Fibroblast of lung (primary cell): ENCODE measurements around the gene NEU3. TPM values are rescaled to one million over a fixed set of nuclear protein-coding genes. Genes with fewer than 3 reads are reported as not detected.
"Not testable (repeated sequence)": the region's sequence is repeated elsewhere in the genome, so short reads cannot be mapped to it uniquely, and the experiment has no call there.

Experiments
- DNase-seq, 2 donors: peaks; one replicate each; pipeline versions ENCODE4 v3.0.0 to v3.0.0-alpha.2; 2010; ENCODE audit warnings: low read depth in 2 of 2
- H2AFZ ChIP-seq: 2 replicates; pipeline ENCODE4 v1.5.1; 2012; ENCODE audit warnings: low read length, control low read depth, inconsistent platforms
- H3K27ac ChIP-seq: 2 replicates; pipeline ENCODE4 v1.5.1; 2011; ENCODE audit warnings: low read length, control low read depth; ENCODE audit not compliant: insufficient read depth
- H3K27me3 ChIP-seq: 2 replicates; pipeline ENCODE4 v1.5.1; 2011; ENCODE audit warnings: mild to moderate bottlenecking, low read length; ENCODE audit not compliant: control insufficient read depth, insufficient read depth
- H3K36me3 ChIP-seq: 2 replicates; pipeline ENCODE4 v1.5.1; 2011; ENCODE audit warnings: low read length; ENCODE audit not compliant: control insufficient read depth, insufficient read depth
- H3K4me1 ChIP-seq: 2 replicates; pipeline ENCODE4 v1.5.1; 2011; ENCODE audit warnings: low read length; ENCODE audit not compliant: control insufficient read depth, insufficient read depth; ENCODE audit errors: extremely low read depth
- H3K4me2 ChIP-seq: 2 replicates; pipeline ENCODE4 v1.5.1; 2011; ENCODE audit warnings: low read length, control low read depth; ENCODE audit not compliant: insufficient read depth; ENCODE audit errors: extremely low read depth
- H3K4me3 ChIP-seq, 4 experiments: fragments of 200-600 bp in 1 of 4; sonication (generic) in 1 of 4; replicated peaks in 1 of 4; 2 replicates each; pipeline ENCODE4 v1.5.1; 2011 to 2016; ENCODE audit warnings: low read length in 4 of 4, low read depth in 3 of 4, mild to moderate bottlenecking in 3 of 4, control low read depth in 2 of 4, inconsistent platforms in 1 of 4, mixed read lengths in 1 of 4; ENCODE audit not compliant: insufficient read depth in 1 of 4; ENCODE audit errors: control extremely low read depth in 1 of 4
- H3K79me2 ChIP-seq: 2 replicates; pipeline ENCODE4 v1.5.1; 2012; ENCODE audit warnings: mild to moderate bottlenecking, low read length, inconsistent platforms; ENCODE audit not compliant: control insufficient read depth, insufficient read depth
- H3K9ac ChIP-seq: 2 replicates; pipeline ENCODE4 v1.5.1; 2011; ENCODE audit warnings: mild to moderate bottlenecking, low read length, control low read depth; ENCODE audit not compliant: insufficient read depth
- H3K9me3 ChIP-seq: 2 replicates; pipeline ENCODE4 v1.5.1; 2012; ENCODE audit warnings: low read depth, low read length; ENCODE audit not compliant: control insufficient read depth, insufficient read depth
- H4K20me1 ChIP-seq: 2 replicates; pipeline ENCODE4 v1.5.1; 2011; ENCODE audit warnings: low read length; ENCODE audit not compliant: control insufficient read depth, insufficient read depth; ENCODE audit errors: extremely low read depth
- CTCF ChIP-seq, 2 donors: IDR thresholded peaks in 1 of 2; conservative IDR thresholded peaks in 1 of 2; 1 replicate in 1 of 2; 2 replicates in 1 of 2; pipeline ENCODE4 v1.5.1; 2011 to 2012; ENCODE audit warnings: low read length in 2 of 2, control low read depth in 1 of 2, inconsistent platforms in 1 of 2, low read depth in 1 of 2, mild to moderate bottlenecking in 1 of 2
- EZH2 ChIP-seq: IDR thresholded peaks from 2 replicates; pipeline ENCODE4 v1.5.1; 2012; ENCODE audit warnings: low read length, control low read depth, mild to moderate bottlenecking; ENCODE audit errors: missing control alignments
- polyA plus RNA-seq, 2 donors: library from polyadenylated mRNA; depleted of rRNA in 1 of 2; stranded (reverse) in 1 of 2; unstranded in 1 of 2; fragments of >200 nt; gene quantifications; 2 replicates each; pipeline ENCODE4 v1.2.1, GENCODE V29; 2011 to 2012; ENCODE audit warnings: missing spikeins in 1 of 2
- total RNA-seq: library from RNA; depleted of rRNA; stranded (reverse); fragments of >200 nt; gene quantifications from 2 replicates; pipeline ENCODE4 v1.2.1, GENCODE V29; 2014

The NEU3 gene
- total and polyA plus RNA-seq, 2 donors (not counting 1 experiment from before 2014, with no cell fraction given) = 5.0 to 6.6 TPM

- Histone ChIP-seq H2AFZ (no peak overlapping the region), H3K4me3 (no peak overlapping the region), H4K20me1 (no peaks in the 10 kb centered on the region), H3K9ac (no peak overlapping the region), H3K9me3 (no peaks in the 10 kb centered on the region), H3K4me1 (peaks cover 5% of the 10 kb centered on the region), H3K36me3 (no peaks in the 10 kb centered on the region), H3K79me2 (no peaks in the 10 kb centered on the region), H3K27me3 (no peaks in the 10 kb centered on the region), H3K27ac (no peak overlapping the region), H3K4me2 (no peak overlapping the region)
- TF ChIP-seq EZH2 (no peak), CTCF (conservative IDR thresholded peaks at IDR 0.05 in 1 of 2, IDR thresholded peaks at IDR 0.05 in 1 of 2; ENCODE audit: low read depth in 1 of 2, low read length in 2 of 2) (peak in 1 of 2 donors; percentile 26)
- peak; percentile 55 to 81 for DNase-seq
Measured at GRCh38 chr11:75014129-75014528, 25.4 kb downstream of the NEU3 start.

- H3K9ac ChIP-seq, H3K27me3 ChIP-seq, DNase-seq, H3K9me3 ChIP-seq, H3K36me3 ChIP-seq, H3K79me2 ChIP-seq, H4K20me1 ChIP-seq, H3K4me1 ChIP-seq, H3K4me2 ChIP-seq, H3K27ac ChIP-seq, H3K4me3 ChIP-seq, H2AFZ ChIP-seq: not testable (repeated sequence)
Measured at GRCh38 chr11:75019200-75019599, 30.5 kb downstream of the NEU3 start.

- H4K20me1 ChIP-seq = not testable (repeated sequence)
Measured at GRCh38 chr11:75020328-75020727, 31.6 kb downstream of the NEU3 start.

GRCh38 chr11:75022296-75022695 is 33.6 kb downstream of the NEU3 start:
- Histone ChIP-seq H3K4me1 (no peaks in the 10 kb centered on the region), H3K9ac (no peak overlapping the region), H2AFZ (no peak overlapping the region), H3K27ac (no peak overlapping the region), H4K20me1 (no peaks in the 10 kb centered on the region), H3K79me2 (no peaks in the 10 kb centered on the region), H3K4me3 (no peak overlapping the region), H3K36me3 (no peaks in the 10 kb centered on the region), H3K4me2 (no peak overlapping the region), H3K27me3 (no peaks in the 10 kb centered on the region), H3K9me3 (no peaks in the 10 kb centered on the region)
- TF ChIP-seq CTCF (conservative IDR thresholded peaks at IDR 0.05 in 1 of 2, IDR thresholded peaks at IDR 0.05 in 1 of 2; ENCODE audit: low read depth in 1 of 2, low read length in 2 of 2) = no peak
- no peak for DNase-seq

More at GRCh38 chr11:75020328-75020727, 31.6 kb downstream of the NEU3 start:
- not testable (repeated sequence) for H3K4me3 ChIP-seq, H3K4me1 ChIP-seq, H3K9ac ChIP-seq, DNase-seq, H2AFZ ChIP-seq, H3K27ac ChIP-seq, H3K79me2 ChIP-seq, H3K27me3 ChIP-seq, H3K36me3 ChIP-seq, H3K9me3 ChIP-seq, H3K4me2 ChIP-seq
